Astrocyte (in vitro differentiated cells and primary cell): ENCODE data around the gene ADGRB2.

Source experiments
- EZH2 ChIP-seq: IDR thresholded peaks from 2 replicates; pipeline ENCODE4 v1.6.1; 2012; ENCODE audit warnings: mild to moderate bottlenecking, low read length, inconsistent platforms; ENCODE audit not compliant: insufficient read depth
- TF ChIP-seq, protein P1 (sequence below): IDR thresholded peaks from 2 replicates; pipeline ENCODE4 v1.5.1; 2011; ENCODE audit warnings: low read depth, mild to moderate bottlenecking, inconsistent platforms, low read length, moderate library complexity; ENCODE audit not compliant: insufficient read depth

- no peak for TF ChIP-seq EZH2
- TF ChIP-seq, protein P1, sequence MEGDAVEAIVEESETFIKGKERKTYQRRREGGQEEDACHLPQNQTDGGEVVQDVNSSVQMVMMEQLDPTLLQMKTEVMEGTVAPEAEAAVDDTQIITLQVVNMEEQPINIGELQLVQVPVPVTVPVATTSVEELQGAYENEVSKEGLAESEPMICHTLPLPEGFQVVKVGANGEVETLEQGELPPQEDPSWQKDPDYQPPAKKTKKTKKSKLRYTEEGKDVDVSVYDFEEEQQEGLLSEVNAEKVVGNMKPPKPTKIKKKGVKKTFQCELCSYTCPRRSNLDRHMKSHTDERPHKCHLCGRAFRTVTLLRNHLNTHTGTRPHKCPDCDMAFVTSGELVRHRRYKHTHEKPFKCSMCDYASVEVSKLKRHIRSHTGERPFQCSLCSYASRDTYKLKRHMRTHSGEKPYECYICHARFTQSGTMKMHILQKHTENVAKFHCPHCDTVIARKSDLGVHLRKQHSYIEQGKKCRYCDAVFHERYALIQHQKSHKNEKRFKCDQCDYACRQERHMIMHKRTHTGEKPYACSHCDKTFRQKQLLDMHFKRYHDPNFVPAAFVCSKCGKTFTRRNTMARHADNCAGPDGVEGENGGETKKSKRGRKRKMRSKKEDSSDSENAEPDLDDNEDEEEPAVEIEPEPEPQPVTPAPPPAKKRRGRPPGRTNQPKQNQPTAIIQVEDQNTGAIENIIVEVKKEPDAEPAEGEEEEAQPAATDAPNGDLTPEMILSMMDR: no peak
These were observed 20.3 kb upstream of the ADGRB2 start for GRCh38 chr1:31784356-31785019.
